GOT3 (cell line): ENCODE measurements around the gene PAF1.
A peak's percentile ranks its signal among the peaks of the same experiment; 100 is the strongest.

ENCODE experiments used
- DNase-seq: peaks from one replicate; lab custom pipeline; 2025; ENCODE audit warnings: mixed read lengths; lab: John Stamatoyannopoulos, UW

Gene PAF1

GRCh38 chr19:39390751-39391437 lies at the start of gene PAF1, which contains the start of gene MED29:
Gene PAF1 (minus strand): TSS chr19:39391106. CDS start chr19:39390864, 242 bp downstream.
Gene MED29 (plus strand): TSS chr19:39391378. CDS start chr19:39391423, 45 bp downstream.
- DNase-seq, result peak; percentile 92

DNA sequence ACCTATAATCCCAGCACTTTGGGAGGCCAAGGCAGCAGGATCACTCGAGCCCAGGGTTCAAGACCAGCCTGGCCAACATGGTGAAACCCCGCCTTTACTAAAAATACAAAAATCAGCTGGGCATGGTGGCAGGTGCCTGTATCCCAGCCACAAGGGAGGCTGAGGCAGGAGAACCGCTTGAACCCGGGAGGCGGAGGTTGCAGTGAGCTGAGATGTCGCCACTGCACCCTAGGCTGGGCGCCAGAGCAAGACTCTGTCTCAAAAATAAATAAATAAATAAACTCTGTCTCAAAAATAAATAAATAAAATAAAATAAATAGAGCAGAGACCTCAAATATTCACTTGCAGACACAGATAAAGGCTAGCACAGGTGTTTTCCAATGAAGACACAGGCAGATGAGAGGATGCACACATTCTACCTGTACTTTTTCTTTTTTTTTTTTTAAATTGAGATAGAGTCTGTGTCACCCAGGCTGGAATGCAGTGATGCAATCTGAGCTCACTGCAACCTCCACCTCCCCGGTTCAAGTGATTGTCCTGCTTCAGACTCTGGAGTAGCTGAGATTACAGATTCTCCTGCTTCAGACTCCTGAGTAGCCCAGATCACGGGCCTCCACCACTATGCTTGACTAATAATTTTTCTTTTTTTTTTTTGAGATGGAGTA lies 47.5 kb upstream of the PAF1 start:
- no peak for DNase-seq

- DNase-seq, result no peak
Measured at GRCh38 chr19:39436350-39436716, 45.4 kb upstream of the PAF1 start.

GRCh38 chr19:39435499-39436349 lies 44.8 kb upstream of the PAF1 start, which contains the start of gene RPS16:
Gene RPS16 (minus strand): TSS chr19:39435949. CDS start chr19:39435895, 54 bp downstream.
- peak; percentile 91 for DNase-seq

DNA sequence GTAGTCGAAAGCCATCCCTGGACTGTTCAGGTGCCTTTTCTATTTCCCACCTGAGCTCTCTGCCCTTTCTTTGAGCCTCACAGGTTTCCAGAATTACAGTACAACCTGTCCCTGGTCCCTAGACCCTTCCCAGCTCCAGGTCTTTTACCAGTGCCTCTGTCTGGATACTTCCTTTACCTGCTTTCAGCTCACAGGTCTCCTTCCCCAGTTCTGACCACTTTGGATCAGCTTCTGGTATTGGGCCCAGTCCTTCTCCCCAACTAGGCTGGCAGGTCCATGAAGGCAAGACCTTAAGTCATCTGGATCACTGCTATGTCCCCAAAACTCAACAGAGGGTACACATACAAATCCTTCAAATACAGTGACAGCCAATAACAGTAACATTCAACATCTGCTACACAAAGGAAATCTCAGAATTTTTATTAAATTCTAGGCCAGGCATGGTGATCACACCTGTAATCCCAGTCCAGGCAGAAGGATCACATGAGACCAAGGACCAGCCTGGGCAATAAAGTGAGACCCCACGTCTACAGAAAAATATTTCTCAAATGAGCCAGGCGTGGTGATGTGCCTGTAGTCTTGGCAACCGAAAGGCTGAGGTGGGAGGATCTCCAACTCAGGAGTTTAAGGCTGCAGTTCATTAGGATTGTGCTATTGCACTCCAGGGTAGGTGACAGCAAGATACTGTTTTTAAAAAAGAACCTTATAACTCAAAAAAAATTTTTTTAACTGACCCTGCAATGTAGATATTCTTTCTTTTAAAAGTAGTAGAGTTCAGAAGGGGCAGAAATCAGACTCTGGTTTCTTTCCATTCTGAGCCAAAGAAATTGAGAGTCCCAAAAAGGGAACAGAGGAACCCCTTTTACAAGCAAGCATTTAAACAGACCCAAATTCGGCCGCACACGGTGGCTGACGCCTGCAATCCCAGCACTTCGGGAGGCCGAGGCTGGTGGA lies 43.5 kb upstream of the PAF1 start:
- DNase-seq, result no peak

GRCh38 chr19:39433480-39434079 lies 42.7 kb upstream of the PAF1 start:
- DNase-seq, result no peak

- DNase-seq, result no peak
Measured at GRCh38 chr19:39432677-39433025, 41.7 kb upstream of the PAF1 start.

- DNase-seq, result no peak
Measured at GRCh38 chr19:39430675-39431593, 40.0 kb upstream of the PAF1 start.

DNA sequence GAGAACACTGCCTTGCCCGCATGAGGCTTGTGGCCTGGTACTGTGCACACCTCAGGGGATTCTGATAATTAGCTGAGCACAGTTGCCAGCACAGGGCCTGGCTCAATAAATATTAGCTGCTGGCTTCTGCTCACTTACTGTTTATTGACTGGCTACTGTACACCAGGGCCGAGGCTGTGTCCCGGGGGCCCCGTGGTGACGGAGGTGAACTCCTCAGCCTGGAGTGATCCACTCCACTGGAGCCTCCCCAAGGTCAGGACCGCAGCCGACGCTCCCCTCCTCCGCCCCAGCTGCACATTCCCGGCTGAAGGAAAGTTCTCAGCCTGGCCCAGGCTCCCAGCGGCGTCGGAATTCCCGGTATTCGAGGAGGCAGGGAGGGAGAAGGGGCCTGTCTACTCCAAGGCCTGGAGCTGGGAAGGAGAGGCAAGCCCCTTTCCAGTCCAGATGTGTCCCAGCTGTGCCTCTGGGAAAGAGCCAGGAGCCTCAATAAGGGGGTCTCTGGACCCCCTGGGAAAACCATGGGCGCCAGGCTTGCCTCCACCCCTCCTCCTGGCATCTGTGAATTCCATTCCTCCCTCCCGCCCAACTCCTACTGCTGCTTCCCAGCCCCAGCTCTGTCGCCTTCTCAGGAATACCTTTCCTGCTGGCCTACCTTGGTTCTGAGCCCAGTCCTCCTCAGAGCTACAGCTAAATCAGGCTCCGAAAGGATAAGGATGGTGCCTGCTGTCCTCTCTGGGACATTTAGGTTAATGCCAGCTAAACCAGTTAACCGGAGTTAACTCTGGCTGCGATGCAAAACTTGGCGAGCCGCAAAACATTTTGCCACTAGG lies 37.6 kb upstream of the PAF1 start:
- DNase-seq, result no peak

- no peak for DNase-seq
Measured at GRCh38 chr19:39427707-39428106, 36.8 kb upstream of the PAF1 start.

DNA sequence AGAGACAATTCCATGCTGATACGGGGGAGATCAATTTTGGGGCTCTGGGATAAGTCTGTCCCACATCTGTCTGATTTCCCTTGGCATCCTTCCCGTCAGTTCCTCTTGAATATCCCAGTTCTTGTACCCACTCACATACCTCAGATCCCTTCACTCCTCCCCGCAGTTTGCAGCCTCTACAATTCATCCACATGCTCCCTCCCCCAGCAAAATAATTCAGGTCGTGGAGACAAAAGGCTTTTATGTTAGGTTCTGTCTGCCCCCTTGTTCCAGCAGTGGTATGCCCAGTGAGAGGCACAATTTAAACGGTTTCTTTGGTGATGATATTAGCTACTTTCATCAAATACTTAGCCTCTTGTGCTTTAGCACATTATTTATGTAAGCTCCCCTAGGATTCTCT lies 35.3 kb upstream of the PAF1 start:
- no peak for DNase-seq

DNA sequence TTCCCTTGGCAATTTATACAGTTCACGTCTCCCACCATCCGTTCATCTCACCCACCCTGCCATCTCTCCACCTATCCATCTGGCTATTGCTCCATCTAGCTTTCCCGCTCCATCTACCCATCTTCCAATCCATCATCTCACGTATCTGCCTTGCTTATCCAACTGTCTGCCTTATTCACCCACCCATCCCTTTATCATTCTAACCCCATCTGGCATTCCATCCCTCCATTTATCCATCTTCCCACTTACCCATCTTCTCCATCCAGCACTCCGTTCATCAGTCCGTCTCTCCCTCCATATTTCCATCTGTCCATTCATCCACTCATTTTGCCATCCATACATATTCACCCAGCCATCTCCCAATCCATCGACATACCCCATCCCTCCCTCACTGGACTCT lies 34.8 kb upstream of the PAF1 start:
- DNase-seq, result no peak

GRCh38 chr19:39424934-39425333 lies 34.0 kb upstream of the PAF1 start:
- DNase-seq, result no peak

DNA sequence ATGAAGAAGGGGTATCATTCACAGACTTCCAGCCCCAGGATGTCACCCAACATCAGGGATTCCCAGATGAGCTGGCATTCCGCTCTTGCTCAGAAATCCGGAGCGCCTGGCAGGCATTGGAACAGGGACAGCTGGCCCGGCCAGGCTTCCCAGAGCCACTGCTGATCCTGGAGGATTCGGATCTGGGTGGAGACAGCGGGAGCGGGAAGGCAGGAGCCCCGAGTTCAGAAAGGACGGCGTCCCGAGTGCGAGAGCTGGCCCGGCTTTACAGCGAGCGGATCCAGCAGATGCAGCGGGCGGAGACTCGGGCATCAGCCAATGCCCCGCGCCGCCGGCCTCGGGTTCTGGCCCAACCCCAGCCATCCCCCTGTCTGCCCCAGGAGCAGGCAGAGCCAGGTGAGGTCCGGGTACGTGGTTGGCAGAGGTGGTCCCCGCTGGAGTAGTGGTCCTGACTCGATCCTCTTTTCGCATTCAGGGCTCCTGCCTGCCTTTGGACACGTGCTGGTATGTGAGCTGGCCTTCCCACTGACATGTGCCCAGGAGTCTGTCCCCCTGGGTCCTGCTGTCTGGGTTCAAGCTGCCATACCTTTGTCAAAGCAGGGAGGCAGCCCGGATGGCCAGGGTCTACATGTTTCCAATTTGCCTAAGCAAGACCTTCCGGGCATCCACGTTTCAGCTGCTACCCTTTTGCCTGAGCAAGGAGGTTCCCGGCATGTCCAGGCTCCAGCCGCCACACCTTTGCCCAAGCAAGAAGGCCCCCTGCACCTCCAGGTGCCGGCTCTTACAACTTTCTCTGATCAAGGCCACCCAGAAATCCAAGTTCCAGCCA lies 32.6 kb upstream of the PAF1 start:
- DNase-seq, result no peak

- no peak for DNase-seq
Measured at GRCh38 chr19:39422020-39422419, 31.1 kb upstream of the PAF1 start.

- DNase-seq, result no peak
Measured at GRCh38 chr19:39420769-39421168, 29.9 kb upstream of the PAF1 start.

DNA sequence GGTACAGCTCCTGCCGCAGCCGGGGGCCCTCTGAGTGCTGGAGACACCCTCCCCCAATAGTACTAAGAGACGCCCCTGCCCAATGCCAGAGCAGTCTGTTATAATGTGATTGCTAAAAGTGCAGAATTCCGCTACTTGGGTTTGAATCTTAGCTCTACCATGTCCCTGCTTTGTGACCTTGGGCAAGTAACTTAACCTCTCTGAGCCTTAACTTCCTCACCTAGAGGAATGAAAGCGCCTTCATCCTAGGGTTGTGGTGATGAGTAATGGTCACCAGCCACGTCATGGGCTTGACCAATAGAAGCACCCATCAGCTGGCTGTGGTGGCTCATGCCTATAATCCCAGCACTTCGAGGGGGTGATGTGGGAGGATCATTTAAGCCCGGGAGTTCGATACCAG lies 28.1 kb upstream of the PAF1 start:
- no peak for DNase-seq

GRCh38 chr19:39417463-39418181 lies 26.7 kb upstream of the PAF1 start:
- no peak for DNase-seq
